IMR-90 (cell line): ENCODE measurements around the gene RARRES1. TPM values are rescaled to one million over a fixed set of nuclear protein-coding genes. Genes with fewer than 3 reads are reported as not detected.

Experiments used
- ATAC-seq: fragments of 200-7000 bp; cut with Tn5 transposase; 2 replicates; pipeline ENCODE4 v1.9.1; 2020; ENCODE audit warnings: low read depth, mild to moderate bottlenecking, moderate library complexity
- BruUV-seq: library from RNA; stranded (reverse); fragments of 400-500 nt; replicated peaks from 2 replicates; lab custom pipeline; 2021; lab: Mats Ljungman, UMichigan
- CTCF ChIA-PET: fragments of 300-600 bp; formaldehyde crosslinking; extraction: SDS; loops from one replicate; lab custom pipeline; 2021; ENCODE audit warnings: antibody characterized with exemption; lab: Yijun Ruan, JAX
- POLR2A ChIA-PET: fragments of 300-600 bp; sonication (Branson Sonifier 250); formaldehyde crosslinking; loops from one replicate; lab custom pipeline; 2022; ENCODE audit warnings: antibody characterized with exemption; ENCODE audit not compliant: unreplicated experiment; lab: Charles Lee
- DNase-seq: peaks from one replicate; pipeline ENCODE4 v3.0.0; 2013
- H2AFZ ChIP-seq: replicated peaks from 2 replicates; pipeline ENCODE3; 2013; ENCODE audit warnings: low read length, mild to moderate bottlenecking; ENCODE audit not compliant: poor library complexity
- H2AK5ac ChIP-seq: 2 replicates; pipeline ENCODE4 v1.6.1; 2013; ENCODE audit warnings: low read depth, low read length, inconsistent platforms
- H2AK9ac ChIP-seq: replicated peaks from 2 replicates; pipeline ENCODE3; 2013; ENCODE audit warnings: mild to moderate bottlenecking, low read depth, low read length, moderate library complexity; ENCODE audit not compliant: poor library complexity
- H2BK120ac ChIP-seq: 2 replicates; pipeline ENCODE4 v1.6.1; 2013; ENCODE audit warnings: low read depth, low read length, inconsistent platforms
- H2BK15ac ChIP-seq: 3 replicates; pipeline ENCODE4 v1.6.1; 2013; ENCODE audit warnings: low read depth, low read length, inconsistent platforms
- H2BK20ac ChIP-seq: 2 replicates; pipeline ENCODE4 v1.6.1; 2013; ENCODE audit warnings: low read depth, mild to moderate bottlenecking, inconsistent platforms, low read length, moderate library complexity
- H2BK5ac ChIP-seq: 2 replicates; pipeline ENCODE4 v1.6.1; 2013; ENCODE audit warnings: mild to moderate bottlenecking, low read depth, low read length, inconsistent platforms; ENCODE audit not compliant: poor library complexity, severe bottlenecking
- H3K14ac ChIP-seq: replicated peaks from 2 replicates; pipeline ENCODE4 v1.6.1; 2013; ENCODE audit warnings: low read depth, low read length, inconsistent platforms
- H3K18ac ChIP-seq: 2 replicates; pipeline ENCODE4 v1.6.1; 2013; ENCODE audit warnings: low read depth, low read length, control low read depth
- H3K23ac ChIP-seq: 2 replicates; pipeline ENCODE4 v1.6.1; 2013; ENCODE audit warnings: low read depth, low read length, inconsistent platforms
- H3K27ac ChIP-seq: 2 replicates; pipeline ENCODE4 v1.5.1; 2013; ENCODE audit warnings: mild to moderate bottlenecking, control low read depth, low read length; ENCODE audit not compliant: insufficient read depth
- H3K27me3 ChIP-seq: 2 replicates; pipeline ENCODE4 v1.6.1; 2013; ENCODE audit warnings: low read length; ENCODE audit not compliant: control insufficient read depth, insufficient read depth
- H3K36me3 ChIP-seq: 2 replicates; pipeline ENCODE4 v1.6.1; 2013; ENCODE audit warnings: low read length, mixed read lengths; ENCODE audit not compliant: control insufficient read depth, insufficient read depth
- H3K4ac ChIP-seq: 2 replicates; pipeline ENCODE4 v1.6.1; 2013; ENCODE audit warnings: low read depth, low read length, inconsistent platforms
- H3K4me1 ChIP-seq: 2 replicates; pipeline ENCODE4 v1.6.1; 2013; ENCODE audit warnings: low read length, mixed read lengths; ENCODE audit not compliant: control insufficient read depth, insufficient read depth
- H3K4me2 ChIP-seq: 2 replicates; pipeline ENCODE4 v1.6.1; 2013; ENCODE audit warnings: low read depth, mild to moderate bottlenecking, control low read depth, low read length, moderate library complexity
- H3K4me3 ChIP-seq: 2 replicates; pipeline ENCODE4 v1.5.1; 2013; ENCODE audit warnings: low read depth, mild to moderate bottlenecking, control low read depth, low read length, moderate library complexity; ENCODE audit not compliant: insufficient read depth
- H3K56ac ChIP-seq: 2 replicates; pipeline ENCODE4 v1.6.1; 2013; ENCODE audit warnings: low read length, inconsistent platforms; ENCODE audit not compliant: insufficient read depth; ENCODE audit errors: extremely low read depth
- H3K79me1 ChIP-seq, 2 experiments: 2 replicates each; pipeline ENCODE4 v1.6.1; 2013; ENCODE audit warnings: low read length in 2 of 2, inconsistent platforms in 1 of 2, low read depth in 1 of 2
- H3K9ac ChIP-seq: 2 replicates; pipeline ENCODE4 v1.6.1; 2013; ENCODE audit warnings: low read depth, low read length, control low read depth
- H3K9me1 ChIP-seq: 2 replicates; pipeline ENCODE4 v1.6.1; 2013; ENCODE audit warnings: low read length, inconsistent platforms; ENCODE audit not compliant: insufficient read depth
- H3K9me3 ChIP-seq: 2 replicates; pipeline ENCODE4 v1.6.1; 2013; ENCODE audit warnings: low read length; ENCODE audit not compliant: control insufficient read depth, insufficient read depth
- H4K20me1 ChIP-seq: 2 replicates; pipeline ENCODE4 v1.6.1; 2013; ENCODE audit warnings: low read length, inconsistent platforms; ENCODE audit not compliant: insufficient read depth
- H4K5ac ChIP-seq: 2 replicates; pipeline ENCODE4 v1.6.1; 2013; ENCODE audit warnings: mild to moderate bottlenecking, low read depth, low read length, control low read depth
- H4K8ac ChIP-seq, 2 experiments: 2 replicates each; pipeline ENCODE4 v1.6.1; 2013; ENCODE audit warnings: low read depth in 2 of 2, low read length in 2 of 2, control low read depth in 1 of 2, inconsistent platforms in 1 of 2
- H4K91ac ChIP-seq: 2 replicates; pipeline ENCODE4 v1.6.1; 2013; ENCODE audit warnings: low read depth, low read length, inconsistent platforms; ENCODE audit not compliant: insufficient read depth
- BHLHE40 ChIP-seq: fragments of 150-350 bp; IDR thresholded peaks from 2 replicates; pipeline ENCODE4 v1.6.1; 2016; ENCODE audit warnings: mild to moderate bottlenecking, low read depth, low read length
- CHD1 ChIP-seq: IDR thresholded peaks from 2 replicates; pipeline ENCODE4 v1.6.1; 2012; ENCODE audit warnings: low read depth, low read length, improper control_type of control experiment
- CTCF ChIP-seq: conservative IDR thresholded peaks from 2 replicates; pipeline ENCODE4 v1.5.1; 2012; ENCODE audit warnings: mild to moderate bottlenecking, low read depth, low read length, improper control_type of control experiment
- ELK1 ChIP-seq: fragments of 150-350 bp; IDR thresholded peaks from 2 replicates; pipeline ENCODE4 v1.6.1; 2016; ENCODE audit warnings: low read depth, mild to moderate bottlenecking, low read length, moderate library complexity, borderline replicate concordance
- MAFK ChIP-seq: IDR thresholded peaks from 2 replicates; pipeline ENCODE4 v1.6.1; 2012; ENCODE audit warnings: low read depth, low read length, improper control_type of control experiment
- MAZ ChIP-seq: IDR thresholded peaks from 2 replicates; pipeline ENCODE4 v1.6.1; 2012; ENCODE audit warnings: low read depth, mild to moderate bottlenecking, low read length, improper control_type of control experiment, moderate library complexity, borderline replicate concordance
- POLR2A ChIP-seq: IDR thresholded peaks from 2 replicates; pipeline ENCODE4 v1.6.1; 2012; ENCODE audit warnings: mild to moderate bottlenecking, low read depth, low read length
- RFX5 ChIP-seq: IDR thresholded peaks from 2 replicates; pipeline ENCODE4 v1.8.0; 2012; ENCODE audit warnings: low read depth, mild to moderate bottlenecking, low read length, moderate library complexity
- WGBS, 2 experiments: methylation state at CpG; one replicate each; pipeline versions ENCODE4 v1.1.5 to v1.1.7; 2013; ENCODE audit warnings: missing lambda C conversion rate in 2 of 2; ENCODE audit not compliant: insufficient read length in 1 of 2; ENCODE audit errors: extremely low coverage in 2 of 2; 5-methylcytosine and 5-hydroxymethylcytosine counted together
- dilution Hi-C: fragments of 300-500 bp; cut with HindIII; formaldehyde crosslinking; loops from one replicate; pipeline ENCODE4 v1.14.3; 2018; ENCODE audit warnings: low sequenced_read_pairs; ENCODE audit not compliant: unreplicated experiment
- in situ Hi-C: fragments of 300-500 bp; cut with MboI; formaldehyde crosslinking; loops from 3 replicates; pipeline ENCODE4 v1.14.3; 2019; ENCODE audit warnings: low sequenced_read_pairs, inconsistent platforms, mixed read lengths
- intact Hi-C: fragments of 100-400 bp; cut with micrococcal nuclease; formaldehyde crosslinking; loops from 2 replicates; pipeline ENCODE4 v1.10.0; 2022
- polyA plus RNA-seq, 3 experiments: library from polyadenylated mRNA; depleted of rRNA; stranded (reverse); fragments of >200 nt; gene quantifications; 2 replicates each; pipeline ENCODE4 v1.2.3, GENCODE V29; 2012; ENCODE audit warnings: low replicate concordance in 1 of 3
- total RNA-seq: library from RNA; depleted of rRNA; stranded (reverse); fragments of >200 nt; gene quantifications from 2 replicates; pipeline ENCODE4 v1.2.3, GENCODE V29; 2012

Gene RARRES1
- total and polyA plus RNA-seq, 2 of the 4 experiments (the other 2 are of a cell fraction): 0.90 to 3.0 TPM

- no peaks in the 10 kb centered on the region; a peak in 1 of 4 replicates for H3K79me1 ChIP-seq
- DNase-seq (no peak), ATAC-seq (no peak)
- H3K4me2 ChIP-seq: no peak overlapping the region
- H3K23ac ChIP-seq: no peak overlapping the region
- H3K27me3 ChIP-seq: no peaks in the 10 kb centered on the region
- TF ChIP-seq MAFK: no peak
- TF ChIP-seq CTCF: no peak
- TF ChIP-seq MAZ: no peak
- TF ChIP-seq ELK1: no peak
- no peak for TF ChIP-seq RFX5
- TF ChIP-seq BHLHE40: no peak
- no peak for TF ChIP-seq POLR2A
- no peak for TF ChIP-seq CHD1
- BruUV-seq: no TSS peak
- ChIA-PET CTCF (no interaction called here), POLR2A (no interaction called here)
- H3K4me3 ChIP-seq: no peak overlapping the region
- dilution Hi-C loops (no loop called here), in situ Hi-C loops (no loop called here), intact Hi-C loops (no loop called here)
- H3K9me1 ChIP-seq: peaks cover 12% of the 10 kb centered on the region
- H2AK9ac ChIP-seq: no peak overlapping the region
- no peaks in the 10 kb centered on the region for H3K9me3 ChIP-seq
- H3K36me3 ChIP-seq: no peaks in the 10 kb centered on the region
- H2BK15ac ChIP-seq: peak overlapping the region; percentile 25; the same call in 1 of the 3 replicates
- peak overlapping the region; percentile 36; the same call in 1 of the 2 replicates for H2BK20ac ChIP-seq
- no peak overlapping the region for H2AFZ ChIP-seq
- peaks cover 23% of the 10 kb centered on the region for H3K4me1 ChIP-seq
- H3K9ac ChIP-seq: no peak overlapping the region
- H3K56ac ChIP-seq: no peak overlapping the region
- peak overlapping the region; percentile 77; the same call in 1 of the 2 replicates for H2AK5ac ChIP-seq
- H3K18ac ChIP-seq: peak overlapping the region; percentile 67
- no CpG with 5 or more reads among the region's 1 CpG for WGBS, 2 experiments
- H4K91ac ChIP-seq: peak overlapping the region; percentile 31
- H4K20me1 ChIP-seq: 0 out of 2 replicates have a peak, but pooled peaks cover 2% of the 10 kb centered on the region
- H3K27ac ChIP-seq: no peak overlapping the region
- H4K5ac ChIP-seq: no peak overlapping the region; the same call in 1 of the 2 replicates
- H2BK120ac ChIP-seq: peak overlapping the region; percentile 33; the same call in 1 of the 2 replicates
- no peak overlapping the region for H4K8ac ChIP-seq
- peak overlapping the region; percentile 49; the same call in 1 of the 2 replicates for H3K4ac ChIP-seq
- no peak overlapping the region; the same call in 1 of the 2 replicates for H3K14ac ChIP-seq
- H2BK5ac ChIP-seq: no peak overlapping the region
Observed at GRCh38 chr3:158771577-158771976, 39.3 kb upstream of the RARRES1 start.
